ENCODE measurements around the gene HOXC6.

Gene HOXC6

DNA sequence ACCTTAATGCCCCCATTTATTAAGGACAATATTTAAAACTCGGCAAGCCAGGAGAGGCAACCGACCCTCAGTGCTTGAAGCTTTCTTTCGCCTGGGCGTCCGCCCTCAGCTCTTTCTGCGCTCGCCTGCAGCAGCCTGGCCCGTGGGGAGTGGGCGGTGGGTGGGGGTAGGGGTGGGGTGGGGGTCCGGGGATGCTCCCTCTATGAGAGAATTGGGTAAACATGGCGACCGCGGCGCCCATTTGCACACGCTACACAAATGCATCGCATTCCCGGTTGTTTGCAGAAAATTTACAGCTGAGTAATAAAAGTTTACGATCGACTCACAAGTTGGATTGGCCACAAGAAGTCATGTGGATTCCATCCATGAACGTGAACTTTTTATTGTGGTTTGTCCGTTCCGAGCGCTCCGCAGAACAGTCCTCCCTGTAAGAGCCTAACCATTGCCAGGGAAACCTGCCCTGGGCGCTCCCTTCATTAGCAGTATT lies 11.7 kb upstream of the HOXC6 start:
- TF ChIP-seq CTCF (IDR thresholded peaks at IDR 0.05; ENCODE audit: extremely low read depth, insufficient read depth, missing control alignments), result no peak
- in situ Hi-C loops (cut with MboI; ENCODE audit: low pct_unique_long_range_greater_than_20kb, low sequenced_read_pairs, unreplicated experiment), result loop anchor here (25.0 kb wide), 1 partner anchor 346 kb away; the partner anchor contains the start of gene GPR84
- no peak for DNase-seq (ENCODE audit: low spot score)

- in situ Hi-C loops (cut with MboI; ENCODE audit: low pct_unique_long_range_greater_than_20kb, low sequenced_read_pairs, unreplicated experiment), result loop anchor here (25.0 kb wide), 1 partner anchor 345 kb away; the partner anchor contains the start of gene GPR84
- DNase-seq (ENCODE audit: low spot score), result no peak
These were observed 11.0 kb upstream of the HOXC6 start for GRCh38 chr12:54017027-54017788.

DNA sequence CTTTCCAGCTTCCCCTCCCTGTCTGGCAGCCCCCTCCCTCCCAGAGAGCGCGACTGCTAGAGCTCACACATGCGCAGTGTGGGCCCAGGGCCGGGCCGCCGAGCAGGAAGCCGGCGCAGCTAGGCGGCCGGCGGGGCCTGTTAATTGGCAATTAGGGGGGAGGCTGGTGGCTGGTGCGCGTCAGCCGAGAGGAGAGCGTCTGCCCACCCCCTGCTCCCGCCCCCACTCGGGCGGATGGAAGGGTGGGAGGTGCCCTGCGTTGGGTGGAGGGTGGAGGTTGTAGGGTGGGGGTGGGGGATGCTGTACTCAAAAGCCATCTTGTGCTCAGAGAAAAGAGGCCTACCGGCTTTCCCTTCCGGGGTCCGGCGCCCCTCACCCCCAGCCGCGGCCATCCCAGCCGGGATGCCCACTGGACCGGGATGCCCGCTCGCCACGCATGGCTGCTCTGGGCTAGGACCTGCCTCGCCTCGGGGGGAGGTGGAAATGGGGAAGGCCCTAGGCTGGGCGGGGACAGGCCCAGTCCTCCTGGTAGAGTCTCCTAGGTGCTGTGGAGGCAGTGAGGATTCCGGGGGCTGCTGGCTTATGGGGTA lies 10.3 kb upstream of the HOXC6 start:
- DNase-seq (ENCODE audit: low spot score), result peak; percentile 97
- TF ChIP-seq CTCF (IDR thresholded peaks at IDR 0.05; ENCODE audit: extremely low read depth, insufficient read depth, missing control alignments), result no peak
- in situ Hi-C loops (cut with MboI; ENCODE audit: low pct_unique_long_range_greater_than_20kb, low sequenced_read_pairs, unreplicated experiment), result loop anchor here (25.0 kb wide), 1 partner anchor 344 kb away; the partner anchor contains the start of gene GPR84

More at GRCh38 chr12:54017027-54017788, 11.0 kb upstream of the HOXC6 start:
- no peak for TF ChIP-seq CTCF (IDR thresholded peaks at IDR 0.05; ENCODE audit: extremely low read depth, insufficient read depth, missing control alignments)

GRCh38 chr12:54018468-54018984 lies 9.7 kb upstream of the HOXC6 start:
- no peak for DNase-seq (ENCODE audit: low spot score)
- TF ChIP-seq CTCF (IDR thresholded peaks at IDR 0.05; ENCODE audit: extremely low read depth, insufficient read depth, missing control alignments), result no peak
- in situ Hi-C loops (cut with MboI; ENCODE audit: low pct_unique_long_range_greater_than_20kb, low sequenced_read_pairs, unreplicated experiment), result loop anchor here (25.0 kb wide), 1 partner anchor 344 kb away; the partner anchor contains the start of gene GPR84

DNA sequence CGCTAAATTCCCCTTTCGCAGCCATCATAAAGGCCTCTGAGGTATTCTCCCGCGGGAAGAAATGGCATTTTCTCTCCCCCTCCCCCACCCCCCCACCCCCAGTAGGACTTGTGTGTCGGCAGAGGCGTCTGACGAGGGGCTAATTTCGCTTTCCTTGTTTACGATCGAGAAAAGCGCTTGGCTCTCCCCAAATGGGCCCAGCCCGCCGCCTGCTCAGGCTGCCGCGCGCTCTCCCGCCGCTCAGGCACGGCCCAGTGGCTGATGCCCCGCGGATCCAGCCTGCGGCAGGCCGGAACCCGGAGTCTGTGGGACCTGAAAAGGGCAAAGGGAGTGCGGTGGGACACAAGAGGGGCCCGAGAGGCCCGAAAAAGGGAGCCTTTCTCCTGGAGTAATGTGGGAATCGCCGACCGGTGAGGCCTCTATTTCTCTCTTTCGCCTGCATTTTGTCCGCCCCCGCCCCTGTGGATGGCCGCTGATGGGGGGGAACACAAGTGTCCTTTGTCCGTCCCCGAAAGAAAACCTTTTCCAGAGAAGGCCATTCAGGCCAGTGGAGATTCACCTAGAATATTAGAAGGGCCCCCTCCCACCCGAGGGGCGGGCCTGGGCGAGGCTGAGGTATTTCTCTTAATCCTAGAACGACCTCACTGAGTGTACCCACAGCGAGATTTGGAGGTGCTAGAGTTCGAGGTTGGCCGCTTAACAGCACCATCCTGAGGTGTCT lies 9.0 kb upstream of the HOXC6 start:
- TF ChIP-seq CTCF (IDR thresholded peaks at IDR 0.05; ENCODE audit: extremely low read depth, insufficient read depth, missing control alignments), result no peak
- in situ Hi-C loops (cut with MboI; ENCODE audit: low pct_unique_long_range_greater_than_20kb, low sequenced_read_pairs, unreplicated experiment), result loop anchor here (25.0 kb wide), 1 partner anchor 343 kb away; the partner anchor contains the start of gene GPR84
- DNase-seq (ENCODE audit: low spot score), result no peak

Data from GM13977 (cell line).